ENCODE data around the gene TMEM176B. TPM values are rescaled to one million over a fixed set of nuclear protein-coding genes. Genes with fewer than 3 reads are reported as not detected.
A peak's percentile ranks its signal among the peaks of the same experiment; 100 is the strongest.

Gene TMEM176B
- 10 to 100 TPM; 10.4 to 36.0 (median 18.9) TPM for total RNA-seq

- H3K9me3 ChIP-seq = no peaks in the 10 kb centered on the region
- peak within 1 kb of the TSS in 1 of 3 donors; percentile 45 for H3K4me3 ChIP-seq (replicated peaks in 1 of 3)
- intact Hi-C loops (cut with DNase I) = no loop called here
- H3K27ac ChIP-seq = peak within 1 kb of the TSS in 1 of 3 donors; percentile 28
- peaks cover 10 to 16% of the 10 kb centered on the region in 2 donors for H3K4me1 ChIP-seq
- DNase-seq = no peak
- H3K27me3 ChIP-seq = no peaks in the 10 kb centered on the region
- TF ChIP-seq POLR2A (IDR thresholded peaks at IDR 0.05) (no peak), CTCF (IDR thresholded peaks at IDR 0.05) (no peak)
- 16 to 18% methylated on average over 11 to 30 of the region's 75 CpGs for WGBS, 2 donors
- no peaks in the 10 kb centered on the region for H3K36me3 ChIP-seq
These were observed at the start of gene TMEM176B for GRCh38 chr7:150799741-150800580. Gene TMEM176B (minus strand): TSS chr7:150800364. CDS start chr7:150796569, 3,795 bp downstream.

- DNase-seq = no peak
- no peaks in the 10 kb centered on the region for H3K27me3 ChIP-seq
- no peaks in the 10 kb centered on the region for H3K9me3 ChIP-seq
- no peaks in the 10 kb centered on the region for H3K4me1 ChIP-seq
- no peaks in the 10 kb centered on the region for H3K36me3 ChIP-seq
- intact Hi-C loops (cut with DNase I) = no loop called here
- no peak for TF ChIP-seq CTCF (IDR thresholded peaks at IDR 0.05)
- TF ChIP-seq POLR2A (IDR thresholded peaks at IDR 0.05) = no peak
- no peak overlapping the region for H3K4me3 ChIP-seq (replicated peaks in 1 of 3)
- WGBS, 2 donors = 91 to 92% methylated on average over 10 of the region's 10 CpGs
- H3K27ac ChIP-seq = no peak overlapping the region
These were observed 49.1 kb upstream of the TMEM176B start for GRCh38 chr7:150849204-150849775.

- no peak for DNase-seq
- H3K27ac ChIP-seq = no peak overlapping the region
These were observed 48.5 kb upstream of the TMEM176B start for GRCh38 chr7:150848561-150849115.

GRCh38 chr7:150848111-150848510 lies 47.9 kb upstream of the TMEM176B start:
- no peak for TF ChIP-seq POLR2A (IDR thresholded peaks at IDR 0.05)
- TF ChIP-seq CTCF (IDR thresholded peaks at IDR 0.05) = no peak
- no peaks in the 10 kb centered on the region for H3K36me3 ChIP-seq
- intact Hi-C loops (cut with DNase I) = no loop called here
- H3K9me3 ChIP-seq = no peaks in the 10 kb centered on the region
- WGBS, 2 donors = 95% methylated on average over 8 of the region's 8 CpGs
- H3K4me1 ChIP-seq = no peaks in the 10 kb centered on the region
- H3K4me3 ChIP-seq (replicated peaks in 1 of 3) = no peak overlapping the region
- DNase-seq = no peak
- H3K27me3 ChIP-seq = no peaks in the 10 kb centered on the region
- no peak overlapping the region for H3K27ac ChIP-seq

More at GRCh38 chr7:150848561-150849115, 48.5 kb upstream of the TMEM176B start:
- H3K9me3 ChIP-seq = no peaks in the 10 kb centered on the region
- no peak overlapping the region for H3K4me3 ChIP-seq (replicated peaks in 1 of 3)
- intact Hi-C loops (cut with DNase I) = no loop called here
- 89 to 93% methylated on average over 3 of the region's 3 CpGs for WGBS, 2 donors
- no peaks in the 10 kb centered on the region for H3K27me3 ChIP-seq
- H3K4me1 ChIP-seq = no peaks in the 10 kb centered on the region
- no peak for TF ChIP-seq POLR2A (IDR thresholded peaks at IDR 0.05)
- H3K36me3 ChIP-seq = no peaks in the 10 kb centered on the region

- no peak for TF ChIP-seq POLR2A (IDR thresholded peaks at IDR 0.05)
- TF ChIP-seq CTCF (IDR thresholded peaks at IDR 0.05) = no peak
- intact Hi-C loops (cut with DNase I) = no loop called here
- H3K9me3 ChIP-seq = no peaks in the 10 kb centered on the region
- no peaks in the 10 kb centered on the region for H3K36me3 ChIP-seq
- WGBS, 2 donors = 94 to 98% methylated on average over 5 of the region's 5 CpGs
- H3K27me3 ChIP-seq = no peaks in the 10 kb centered on the region
- no peak overlapping the region for H3K27ac ChIP-seq
- DNase-seq = no peak
- H3K4me1 ChIP-seq = no peaks in the 10 kb centered on the region
- no peak overlapping the region for H3K4me3 ChIP-seq (replicated peaks in 1 of 3)
These were observed 47.4 kb upstream of the TMEM176B start for GRCh38 chr7:150847536-150847935.

All from thyroid gland (tissue), 4 donors.